A549 (cell line): Measurements from ENCODE around the gene RDH11. TPM values are rescaled to one million over a fixed set of nuclear protein-coding genes. Genes with fewer than 3 reads are reported as not detected.

ENCODE experiments used
- ATAC-seq, 2 experiments: fragments of 200-7000 bp in 1 of 2; fragments of >200 bp in 1 of 2; cut with Nextera tagmentation in 1 of 2; cut with Tn5 transposase in 1 of 2; 3 replicates each; pipeline versions ENCODE4 v1.8.0 to v1.9.1; 2018 to 2020; ENCODE audit warnings: mild to moderate bottlenecking in 1 of 2, moderate library complexity in 1 of 2
- CTCF ChIA-PET: fragments of 300-600 bp; sonication (Branson Sonifier 250); formaldehyde crosslinking; extraction: SDS; loops from one replicate; lab custom pipeline; 2021; ENCODE audit warnings: antibody characterized with exemption, inconsistent platforms; lab: Yijun Ruan, JAX
- POLR2A ChIA-PET: fragments of 350-600 bp; formaldehyde crosslinking; extraction: SDS; loops from one replicate; lab custom pipeline; 2021; ENCODE audit warnings: antibody characterized with exemption, inconsistent platforms; lab: Yijun Ruan, JAX
- DNase-seq, 2 experiments: peaks; one replicate each; pipeline versions ENCODE4 v3.0.0 to v3.0.0-alpha.2; 2011 to 2016; ENCODE audit warnings: low read depth in 1 of 2, low spot score in 1 of 2
- FAIRE-seq: peaks from 2 replicates; lab custom pipeline; 2011; peaks lifted over from hg19 to GRCh38; lab: Jason Lieb, UNC
- H3K27ac ChIP-seq, 2 experiments: fragments of >200 bp; sonication (Bioruptor Twin); formaldehyde crosslinking; 3 replicates each; pipeline ENCODE4 v1.5.1; 2016 to 2017
- H3K4me1 ChIP-seq: fragments of >200 bp; sonication (Bioruptor Twin); formaldehyde crosslinking; 3 replicates; pipeline ENCODE4 v1.6.1; 2016
- H3K4me2 ChIP-seq: fragments of >200 bp; sonication (Bioruptor Twin); formaldehyde crosslinking; 3 replicates; pipeline ENCODE4 v1.6.1; 2016
- H3K4me3 ChIP-seq: fragments of >200 bp; sonication (Bioruptor Twin); formaldehyde crosslinking; 3 replicates; pipeline ENCODE4 v1.5.1; 2016
- H3K9me3 ChIP-seq: fragments of >200 bp; sonication (Bioruptor Twin); formaldehyde crosslinking; 3 replicates; pipeline ENCODE4 v1.6.1; 2016
- ATOH8 ChIP-seq: fragments of 250-450 bp; sonication (Bioruptor Pico); IDR thresholded peaks from 2 replicates; pipeline ENCODE4 v1.5.0; 2020; ENCODE audit warnings: low read depth, mild to moderate bottlenecking, moderate library complexity
- BCL3 ChIP-seq: fragments of >200 bp; sonication (Bioruptor Twin); formaldehyde crosslinking; IDR thresholded peaks from 3 replicates; pipeline ENCODE4 v1.6.1; 2016
- CEBPB ChIP-seq, 2 experiments: fragments of >200 bp in 1 of 2; sonication (Bioruptor Twin) in 1 of 2; formaldehyde crosslinking in 1 of 2; IDR thresholded peaks; 2 replicates each; pipeline ENCODE4 v1.6.1; 2012 to 2016
- CTCF ChIP-seq: fragments of >200 bp; sonication (Bioruptor Twin); formaldehyde crosslinking; IDR thresholded peaks from 3 replicates; pipeline ENCODE4 v1.5.1; 2016
- E2F6 ChIP-seq: IDR thresholded peaks from 2 replicates; pipeline ENCODE4 v1.6.1; 2012; ENCODE audit warnings: low read depth, borderline replicate concordance
- ESRRA ChIP-seq: fragments of 150-350 bp; IDR thresholded peaks from 2 replicates; pipeline ENCODE4 v1.6.1; 2014; ENCODE audit warnings: mild to moderate bottlenecking, low read length, borderline replicate concordance
- FOSB ChIP-seq: fragments of 250-450 bp; sonication (Bioruptor Pico); IDR thresholded peaks from 2 replicates; pipeline ENCODE4 v1.5.0; 2020; ENCODE audit warnings: mild to moderate bottlenecking, moderate library complexity
- HMGXB4 ChIP-seq: fragments of 250-450 bp; sonication (Bioruptor Pico); IDR thresholded peaks from 2 replicates; pipeline ENCODE4 v1.5.0; 2021; ENCODE audit warnings: mild to moderate bottlenecking, moderate library complexity, borderline replicate concordance
- MAFK ChIP-seq: fragments of 450-650 bp; IDR thresholded peaks from 2 replicates; pipeline ENCODE4 v1.6.1; 2014; ENCODE audit not compliant: partially characterized antibody
- PHF8 ChIP-seq: fragments of 200-600 bp; sonication (generic); IDR thresholded peaks from 2 replicates; pipeline ENCODE4 v1.6.1; 2016; ENCODE audit warnings: low read depth, mild to moderate bottlenecking, antibody characterized with exemption, moderate library complexity, borderline replicate concordance
- POLR2AphosphoS2 ChIP-seq: conservative IDR thresholded peaks from 2 replicates; pipeline ENCODE4 v1.6.1; 2012; ENCODE audit warnings: low read length, improper control_type of control experiment, inconsistent platforms
- REST ChIP-seq: fragments of 200-600 bp; sonication (generic); IDR thresholded peaks from 2 replicates; pipeline ENCODE4 v1.6.1; 2016; ENCODE audit warnings: antibody characterized with exemption, mild to moderate bottlenecking, moderate library complexity
- RFX5 ChIP-seq: fragments of 450-650 bp; IDR thresholded peaks from 2 replicates; pipeline ENCODE4 v1.7.1; 2014; ENCODE audit warnings: antibody characterized with exemption, mild to moderate bottlenecking, moderate library complexity
- SMC3 ChIP-seq: fragments of >200 bp; sonication (Bioruptor Twin); formaldehyde crosslinking; IDR thresholded peaks from 3 replicates; pipeline ENCODE4 v1.6.1; 2018; ENCODE audit warnings: inconsistent platforms
- TFCP2L1 ChIP-seq: fragments of 250-450 bp; sonication (Bioruptor Pico); IDR thresholded peaks from 2 replicates; pipeline ENCODE4 v1.5.0; 2021; ENCODE audit warnings: mild to moderate bottlenecking
- ZC3H11A ChIP-seq: fragments of 450-650 bp; IDR thresholded peaks from 2 replicates; pipeline ENCODE4 v1.6.1; 2014; ENCODE audit warnings: antibody characterized with exemption, mild to moderate bottlenecking
- ZFP36 ChIP-seq: fragments of 450-650 bp; IDR thresholded peaks from 2 replicates; pipeline ENCODE4 v1.6.1; 2014; ENCODE audit warnings: borderline replicate concordance; ENCODE audit not compliant: partially characterized antibody
- ZNF302 ChIP-seq: fragments of 250-450 bp; sonication (Bioruptor Pico); IDR thresholded peaks from 2 replicates; pipeline ENCODE4 v1.9.0; 2021; ENCODE audit warnings: inconsistent platforms, mild to moderate bottlenecking, moderate library complexity
- WGBS: methylation state at CpG from one replicate; pipeline ENCODE4 v1.1.6; 2017; ENCODE audit errors: missing lambda C conversion rate; 5-methylcytosine and 5-hydroxymethylcytosine counted together
- polyA plus RNA-seq, 4 experiments: library from polyadenylated mRNA; depleted of rRNA in 3 of 4; stranded (reverse); fragments of >200 nt; fragmentation: RNase III in 1 of 4; extraction: RNeasy Plus Mini Kit Qiagen cat#74134 plus additional on column Dnase treatment in 1 of 4; gene quantifications; 2 replicates in 3 of 4; 3 replicates in 1 of 4; pipeline ENCODE4 v1.2.3, GENCODE V29; 2011 to 2017

Gene RDH11
- polyA plus RNA-seq, 2 of the 4 experiments (the other 2 are of a cell fraction): 85.7 to 132 TPM

- TF ChIP-seq BCL3 (0 out of 3 replicates have a peak, but pooled peaks have one; percentile 55), HMGXB4 (no peak), ZFP36 (no peak), REST (no peak; the same call in 1 of the 2 replicates), ZNF302 (CRISPR knock-in tag) (0 out of 2 replicates have a peak, but pooled peaks have one; percentile 56), ZC3H11A (no peak), SMC3 (no peak), POLR2AphosphoS2 (no peak), TFCP2L1 (CRISPR knock-in tag) (no peak), CEBPB (IDR thresholded peaks at IDR 0.05) (peak; percentile 86 to 88), MAFK (peak; percentile 1), PHF8 (peak; percentile 22; the same call in 1 of the 2 replicates), RFX5 (peak; percentile 71), FOSB (no peak), ATOH8 (no peak), ESRRA (no peak)
Observed at GRCh38 chr14:67738740-67739504, 43.4 kb upstream of the RDH11 start (continued).

- TF ChIP-seq CTCF (no peak), E2F6 (no peak), SMC3 (no peak), HMGXB4 (no peak)
- Histone ChIP-seq H3K4me3 (no peak overlapping the region), H3K4me2 (no peak overlapping the region), H3K9me3 (no peaks in the 10 kb centered on the region), H3K4me1 (peaks cover 18% of the 10 kb centered on the region), H3K27ac (peak overlapping the region; percentile 59 to 87; a peak in 5 of 6 replicates)
- FAIRE-seq (no peak), ATAC-seq (no peak), DNase-seq (no peak)
- CTCF ChIA-PET: interaction anchor here (0.9 to 1.1 kb wide), 2 partner anchors 9 to 13 kb away, joined by 4 to 5 read pairs; no protein-coding TSS in a partner anchor
- 65% methylated on average over 4 of the region's 4 CpGs for whole genome bisulfite sequencing
- POLR2A ChIA-PET: interaction anchor here (0.7 kb wide), 1 partner anchor 73 kb away, joined by 6 read pairs; no protein-coding TSS in a partner anchor
Observed at GRCh38 chr14:67736771-67737170, 41.2 kb upstream of the RDH11 start.
